Duodenal mucosa (tissue), 2 donors: ENCODE measurements around the gene NOL12.

ENCODE experiments used
- H3K27ac ChIP-seq: one replicate; pipeline ENCODE4 v1.7.0; 2013; ENCODE audit warnings: low read depth, low read length
- H3K27me3 ChIP-seq, 2 donors: one replicate each; pipeline ENCODE4 v1.7.0; 2013; ENCODE audit warnings: low read length in 2 of 2, control low read depth in 1 of 2; ENCODE audit not compliant: insufficient read depth in 2 of 2, control insufficient read depth in 1 of 2
- H3K36me3 ChIP-seq, 2 donors: one replicate each; pipeline ENCODE4 v1.7.0; 2013; ENCODE audit warnings: low read length in 2 of 2, control low read depth in 1 of 2; ENCODE audit not compliant: insufficient read depth in 2 of 2, control insufficient read depth in 1 of 2
- H3K4me1 ChIP-seq, 2 donors: one replicate each; pipeline ENCODE4 v1.7.0; 2013; ENCODE audit warnings: low read length in 2 of 2, control low read depth in 1 of 2; ENCODE audit not compliant: insufficient read depth in 2 of 2, control insufficient read depth in 1 of 2
- H3K4me3 ChIP-seq, 2 donors: one replicate each; pipeline ENCODE4 v1.7.0; 2013; ENCODE audit warnings: low read length in 2 of 2, low read depth in 1 of 2
- H3K9ac ChIP-seq, 2 donors: one replicate each; pipeline ENCODE4 v1.7.0; 2013; ENCODE audit warnings: low read length in 2 of 2, low read depth in 1 of 2
- H3K9me3 ChIP-seq, 2 donors: one replicate each; pipeline ENCODE4 v1.7.0; 2013; ENCODE audit warnings: low read length in 2 of 2, control low read depth in 1 of 2; ENCODE audit not compliant: control insufficient read depth in 1 of 2

Gene NOL12

DNA sequence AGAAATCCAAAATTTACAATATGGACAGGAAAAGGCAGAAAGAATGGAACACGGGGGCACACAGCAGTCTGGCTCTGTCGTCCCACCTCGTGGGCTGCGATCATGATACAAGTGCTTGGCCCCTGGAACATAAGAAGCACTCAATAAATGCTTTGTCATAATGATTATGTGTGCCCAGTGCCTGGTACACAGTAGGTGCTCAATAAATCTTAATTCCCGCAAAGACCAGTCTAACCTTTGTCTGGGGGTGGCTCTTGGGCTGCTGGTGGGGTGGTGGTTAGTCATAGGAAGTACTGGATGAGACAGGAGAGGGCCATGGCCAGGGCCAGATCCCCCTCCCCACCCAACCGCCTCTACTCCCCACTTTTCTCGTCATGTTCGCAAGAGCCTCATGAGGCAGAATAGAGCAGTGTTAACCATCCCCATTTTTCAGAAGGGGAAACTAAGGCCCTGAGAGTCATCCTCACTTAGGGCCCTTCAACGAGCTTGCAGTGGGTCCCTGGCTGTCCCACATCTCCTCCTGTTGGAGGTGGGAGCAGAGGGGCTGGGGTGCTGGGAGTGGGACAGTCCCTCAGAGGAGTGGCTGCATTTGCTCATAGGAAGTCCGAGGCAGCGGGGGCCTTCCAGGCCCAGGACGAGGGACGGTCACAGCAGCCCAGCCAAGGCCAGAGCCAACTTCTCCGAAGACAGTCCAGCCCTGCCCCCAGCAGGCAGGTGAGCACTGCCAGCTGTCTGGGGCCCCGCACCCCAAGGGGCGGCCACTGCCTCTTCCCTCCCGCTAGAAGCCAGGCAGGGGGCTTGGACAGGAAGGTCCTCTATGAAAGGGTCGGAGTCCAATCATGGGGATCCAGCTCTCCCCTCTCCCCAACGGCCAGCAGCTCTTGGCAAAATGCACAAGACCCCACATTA lies 46.8 kb downstream of the NOL12 start:
- H3K27me3 ChIP-seq = no peaks in the 10 kb centered on the region
- H3K4me3 ChIP-seq = no peak overlapping the region
- no peak overlapping the region for H3K9ac ChIP-seq
- H3K27ac ChIP-seq = no peak overlapping the region
- H3K4me1 ChIP-seq = peaks cover 18 to 19% of the 10 kb centered on the region in 2 donors
- no peaks in the 10 kb centered on the region for H3K36me3 ChIP-seq
- no peaks in the 10 kb centered on the region for H3K9me3 ChIP-seq

DNA sequence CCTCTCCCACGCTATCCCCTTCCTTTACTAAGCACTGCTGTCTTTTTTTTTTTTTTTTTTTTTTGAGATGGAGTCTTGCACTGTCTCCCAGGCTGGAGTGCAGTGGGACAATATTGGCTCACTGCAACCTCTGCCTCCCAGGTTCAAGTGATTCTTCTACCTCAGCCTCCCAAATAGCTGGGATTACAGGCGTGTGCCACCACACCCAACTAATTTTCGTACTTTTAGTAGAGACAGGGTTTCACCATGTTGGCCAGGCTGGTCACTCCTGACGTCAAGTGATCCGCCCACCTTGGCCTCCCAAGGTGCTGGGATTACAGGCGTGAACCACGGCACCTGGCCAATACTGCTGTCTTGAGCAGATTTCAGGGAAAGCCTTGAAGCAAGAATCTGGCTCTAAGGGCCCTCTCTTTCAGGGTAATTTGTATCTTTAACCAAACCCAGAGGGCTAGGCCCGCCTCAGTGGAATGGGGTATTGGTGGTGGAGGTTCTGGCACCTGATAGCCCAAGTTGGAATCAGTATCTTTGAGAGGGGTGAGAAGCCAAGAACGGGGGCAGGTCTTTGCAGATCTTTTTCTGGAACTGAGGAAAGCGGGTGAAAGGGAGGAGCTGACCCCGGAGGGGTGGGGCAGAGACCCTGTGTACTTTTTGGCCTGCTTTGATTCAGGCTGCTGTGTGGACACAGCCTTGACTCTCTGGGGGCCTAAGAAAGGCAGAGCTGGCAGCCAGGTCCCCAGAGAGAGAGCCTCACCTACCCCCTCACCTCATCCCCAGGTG lies 47.7 kb downstream of the NOL12 start:
- H3K27ac ChIP-seq = no peak overlapping the region
- no peaks in the 10 kb centered on the region for H3K27me3 ChIP-seq
- H3K9me3 ChIP-seq = no peaks in the 10 kb centered on the region
- no peak overlapping the region for H3K4me3 ChIP-seq
- peaks cover 18 to 19% of the 10 kb centered on the region in 2 donors for H3K4me1 ChIP-seq
- no peaks in the 10 kb centered on the region for H3K36me3 ChIP-seq
- H3K9ac ChIP-seq = no peak overlapping the region

DNA sequence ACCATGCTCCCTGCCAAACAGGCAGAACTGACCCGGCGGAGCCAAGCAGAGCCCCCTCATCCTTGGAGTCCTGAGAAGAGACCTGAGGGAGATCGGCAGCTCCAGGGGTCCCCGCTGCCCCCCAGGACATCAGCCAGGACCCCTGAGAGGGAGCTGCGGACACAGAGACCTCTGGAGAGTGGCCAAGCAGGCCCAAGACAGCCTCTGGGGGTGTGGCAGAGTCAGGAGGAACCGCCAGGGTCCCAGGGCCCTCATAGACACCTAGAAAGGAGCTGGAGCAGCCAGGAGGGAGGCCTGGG lies 48.2 kb downstream of the NOL12 start:
- Histone ChIP-seq H3K36me3 (no peaks in the 10 kb centered on the region), H3K9ac (no peak overlapping the region), H3K4me1 (peaks cover 18 to 19% of the 10 kb centered on the region in 2 donors), H3K27me3 (no peaks in the 10 kb centered on the region), H3K9me3 (no peaks in the 10 kb centered on the region), H3K27ac (no peak overlapping the region), H3K4me3 (no peak overlapping the region)

DNA sequence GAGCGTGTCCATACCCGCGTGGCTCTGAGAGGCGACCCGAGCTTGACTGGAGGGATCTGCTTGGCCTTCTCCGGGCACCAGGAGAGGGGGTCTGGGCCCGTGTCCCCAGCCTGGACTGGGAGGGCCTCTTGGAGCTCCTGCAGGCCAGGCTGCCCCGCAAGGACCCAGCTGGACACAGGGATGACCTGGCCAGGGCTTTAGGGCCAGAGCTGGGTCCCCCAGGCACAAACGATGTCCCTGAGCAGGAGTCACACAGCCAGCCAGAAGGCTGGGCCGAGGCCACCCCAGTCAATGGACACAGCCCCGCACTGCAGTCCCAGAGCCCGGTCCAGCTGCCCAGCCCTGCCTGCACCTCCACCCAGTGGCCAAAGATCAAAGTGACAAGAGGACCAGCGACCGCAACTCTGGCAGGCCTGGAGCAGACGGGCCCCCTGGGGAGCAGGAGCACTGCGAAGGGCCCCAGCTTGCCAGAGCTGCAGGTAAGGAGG lies 48.9 kb downstream of the NOL12 start:
- Histone ChIP-seq H3K4me3 (no peak overlapping the region), H3K9me3 (no peaks in the 10 kb centered on the region), H3K27me3 (no peaks in the 10 kb centered on the region), H3K27ac (no peak overlapping the region), H3K4me1 (peaks cover 18 to 23% of the 10 kb centered on the region in 2 donors), H3K9ac (no peak overlapping the region), H3K36me3 (no peaks in the 10 kb centered on the region)

DNA sequence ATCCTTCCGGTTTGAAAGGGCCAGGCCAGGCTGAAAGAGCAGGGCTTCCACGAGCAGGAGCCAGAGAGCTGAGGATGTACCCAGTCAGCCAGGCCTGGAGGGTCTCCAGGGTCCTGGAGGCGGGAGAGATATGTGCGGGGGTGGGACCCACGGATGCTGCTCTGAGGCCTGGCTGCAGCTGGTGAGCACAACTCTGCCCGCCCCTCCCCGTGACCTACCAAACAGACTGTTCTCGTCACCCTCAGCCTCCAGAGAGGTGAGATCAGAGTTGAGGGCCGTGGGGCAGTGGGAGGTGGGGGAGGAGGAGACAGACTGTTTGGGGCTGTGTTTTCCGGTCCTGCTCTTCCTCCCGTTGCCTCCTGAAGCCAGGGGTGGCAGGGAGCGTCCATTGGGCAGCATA lies 52.9 kb downstream of the NOL12 start:
- Histone ChIP-seq H3K4me1 (peaks cover 18 to 28% of the 10 kb centered on the region in 2 donors), H3K9me3 (no peaks in the 10 kb centered on the region), H3K36me3 (no peaks in the 10 kb centered on the region), H3K9ac (no peak overlapping the region), H3K27ac (peak overlapping the region; percentile 20), H3K27me3 (no peaks in the 10 kb centered on the region), H3K4me3 (no peak overlapping the region)

DNA sequence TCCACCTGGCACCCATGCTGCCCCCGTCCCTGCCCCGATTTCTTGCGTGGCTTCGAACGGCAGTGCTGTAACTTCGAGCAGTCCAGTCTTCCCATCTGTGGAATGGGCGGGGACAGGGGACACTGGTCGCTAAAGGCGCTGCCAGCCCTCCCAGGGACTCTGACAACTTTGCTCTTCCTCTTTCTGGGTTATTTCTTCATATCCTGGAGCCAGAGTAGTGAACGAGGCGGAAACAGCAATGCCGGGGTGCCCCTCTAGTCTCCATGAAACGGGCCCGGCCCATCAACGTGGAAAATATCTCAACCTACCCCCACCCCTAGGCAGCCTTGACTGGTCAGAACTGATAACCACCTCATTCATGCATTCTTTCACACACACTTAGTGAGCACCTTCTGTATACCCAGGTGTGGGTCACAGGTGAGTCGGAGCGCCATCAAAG lies 53.5 kb downstream of the NOL12 start:
- H3K9ac ChIP-seq = no peak overlapping the region
- peaks cover 16 to 28% of the 10 kb centered on the region in 2 donors for H3K4me1 ChIP-seq
- no peaks in the 10 kb centered on the region for H3K36me3 ChIP-seq
- no peak overlapping the region for H3K27ac ChIP-seq
- no peaks in the 10 kb centered on the region for H3K27me3 ChIP-seq
- H3K4me3 ChIP-seq = no peak overlapping the region
- H3K9me3 ChIP-seq = no peaks in the 10 kb centered on the region

DNA sequence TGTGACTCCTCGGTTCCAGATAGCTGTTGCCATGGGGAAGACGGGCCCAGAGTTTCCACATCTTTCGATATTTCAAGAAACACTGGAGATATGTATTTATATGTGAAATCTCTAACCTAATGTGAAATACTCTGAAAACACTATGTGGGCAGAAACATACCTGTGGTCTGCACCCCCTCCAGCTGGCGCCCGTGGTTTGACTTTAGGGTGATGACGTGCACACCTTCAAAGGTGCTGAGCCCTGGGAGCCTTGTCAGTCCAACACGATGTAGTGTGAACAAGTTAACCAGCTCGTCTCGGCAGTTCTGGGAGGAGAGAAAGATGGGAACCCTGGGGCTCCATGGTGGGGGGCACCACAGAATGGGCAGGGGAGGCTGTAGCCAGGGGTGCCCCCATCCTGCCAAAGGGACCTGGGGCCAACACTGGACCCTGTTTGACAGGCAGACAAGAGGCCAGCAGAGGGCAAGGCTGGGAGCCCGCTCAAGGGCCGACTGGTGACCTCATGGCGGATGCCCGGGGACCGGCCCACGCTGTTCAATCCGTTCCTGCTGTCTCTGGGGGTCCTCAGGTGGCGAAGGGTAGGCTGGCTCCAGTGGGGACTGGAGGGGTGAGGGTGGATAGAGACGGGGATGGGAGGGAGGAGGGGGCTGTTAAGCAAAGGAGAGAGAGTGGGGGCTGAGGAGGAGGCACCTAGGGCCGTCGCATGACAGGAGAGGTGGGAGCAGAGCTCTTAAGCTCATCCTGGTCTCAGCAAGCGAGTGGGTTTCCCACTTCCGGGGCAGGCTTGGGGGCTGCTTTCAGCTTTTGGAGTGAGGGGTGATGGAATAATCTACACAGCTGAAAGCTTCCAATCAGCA lies 54.5 kb downstream of the NOL12 start:
- Histone ChIP-seq H3K9me3 (no peaks in the 10 kb centered on the region), H3K27me3 (no peaks in the 10 kb centered on the region), H3K4me3 (no peak overlapping the region), H3K4me1 (peaks cover 23 to 30% of the 10 kb centered on the region in 2 donors), H3K27ac (no peak overlapping the region), H3K9ac (no peak overlapping the region), H3K36me3 (no peaks in the 10 kb centered on the region)

DNA sequence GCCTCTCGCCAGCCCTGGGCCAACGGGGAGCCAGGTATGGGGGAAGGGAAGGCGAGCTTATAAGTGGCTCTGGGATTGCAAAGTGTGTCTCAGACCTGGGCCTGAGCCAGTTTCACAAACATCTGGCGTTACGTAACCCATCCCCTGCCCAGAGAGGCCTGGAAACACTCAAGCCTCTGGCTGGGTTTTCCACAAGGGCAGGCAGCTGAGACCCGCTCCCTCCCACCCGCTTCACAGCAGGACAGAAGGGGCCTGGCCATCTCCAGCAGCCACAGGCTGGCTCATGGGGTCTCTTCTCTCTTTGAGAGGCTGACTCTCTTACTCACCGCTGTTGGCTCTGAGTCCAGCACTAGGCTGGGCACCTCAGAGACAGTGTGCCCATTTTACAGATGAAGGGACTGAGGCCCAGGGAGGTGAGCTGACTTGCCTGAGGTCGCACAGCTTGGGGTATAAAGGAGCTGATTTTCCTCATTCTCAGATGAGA lies 55.2 kb downstream of the NOL12 start:
- H3K27me3 ChIP-seq = no peaks in the 10 kb centered on the region
- H3K4me1 ChIP-seq = peaks cover 23 to 30% of the 10 kb centered on the region in 2 donors
- no peak overlapping the region for H3K4me3 ChIP-seq
- H3K36me3 ChIP-seq = no peaks in the 10 kb centered on the region
- no peak overlapping the region for H3K27ac ChIP-seq
- H3K9ac ChIP-seq = no peak overlapping the region
- no peaks in the 10 kb centered on the region for H3K9me3 ChIP-seq

DNA sequence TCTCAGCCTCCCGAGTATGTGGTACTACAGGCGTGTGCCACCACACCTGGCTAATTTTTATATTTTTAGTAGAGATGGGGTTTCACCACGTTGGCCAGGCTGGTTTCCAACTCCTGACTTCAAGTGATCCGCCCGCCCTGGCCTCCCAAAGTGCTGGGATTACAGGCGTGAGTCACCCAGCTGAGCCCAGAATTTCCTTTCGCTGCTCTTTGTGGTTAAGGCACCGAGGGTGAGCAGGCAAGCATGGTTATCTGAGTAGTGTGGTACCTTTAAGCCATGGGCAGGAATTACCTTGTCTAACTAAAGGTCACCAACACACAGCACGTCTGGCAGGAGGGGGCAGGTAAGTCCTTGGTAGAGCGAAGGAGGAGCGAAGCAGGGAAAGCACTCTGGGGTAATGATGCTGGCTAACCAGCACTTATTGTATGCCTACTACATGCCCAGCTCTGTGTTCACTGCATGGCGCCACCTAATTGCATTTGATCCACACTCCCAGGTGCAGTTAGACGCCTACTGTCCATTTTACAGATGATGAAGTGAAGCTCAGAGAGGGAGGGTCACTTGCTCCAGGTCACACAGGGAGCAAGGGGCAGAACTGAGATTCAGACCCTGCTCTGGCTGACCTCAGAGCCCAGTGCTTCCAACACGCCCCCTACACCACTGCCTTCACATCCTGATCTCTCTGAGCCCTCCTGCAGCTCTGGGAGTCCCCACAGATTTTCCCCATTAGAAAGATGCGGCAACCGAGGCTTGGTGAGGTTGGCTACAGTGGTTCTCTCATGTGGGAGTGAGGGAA lies 56.4 kb downstream of the NOL12 start:
- Histone ChIP-seq H3K9me3 (no peaks in the 10 kb centered on the region), H3K27me3 (no peaks in the 10 kb centered on the region), H3K9ac (no peak overlapping the region), H3K4me3 (no peak overlapping the region), H3K27ac (no peak overlapping the region), H3K4me1 (peaks cover 31 to 39% of the 10 kb centered on the region in 2 donors), H3K36me3 (no peaks in the 10 kb centered on the region)
